Pancreas (tissue), 10 donors: ENCODE data around the gene EIF3L. TPM values are rescaled to one million over a fixed set of nuclear protein-coding genes. Genes with fewer than 3 reads are reported as not detected.

Experiments
- ATAC-seq, 4 donors: fragments of 200-7000 bp; cut with Tn5 transposase; one replicate each; pipeline versions ENCODE4 v1.8.0 to v1.9.1; 2020; ENCODE audit warnings: mild to moderate bottlenecking in 4 of 4, moderate library complexity in 4 of 4
- DNase-seq, 6 donors: peaks; one replicate each; pipeline ENCODE4 v3.0.0-alpha.2; 2020
- FAIRE-seq: peaks from 2 replicates; lab custom pipeline; 2012; peaks lifted over from hg19 to GRCh38; lab: Jason Lieb, UNC
- H3K27ac ChIP-seq, 4 donors: fragments of 200-600 bp; sonication (generic); 1 replicate in 3 of 4; 2 replicates in 1 of 4; pipeline versions ENCODE4 v1.5.0 to v1.8.0; 2020
- H3K27me3 ChIP-seq, 4 donors: fragments of 200-600 bp; one replicate each; pipeline ENCODE4 v1.8.0; 2021
- H3K36me3 ChIP-seq, 3 donors: fragments of 200-600 bp; sonication (generic) in 1 of 3; one replicate each; pipeline versions ENCODE4 v1.5.0 to v1.8.0; 2020 to 2021
- H3K4me1 ChIP-seq, 3 donors: fragments of 200-600 bp; one replicate each; pipeline ENCODE4 v1.8.0; 2021
- H3K4me3 ChIP-seq, 4 donors: fragments of 200-600 bp; sonication (generic) in 2 of 4; one replicate each; pipeline versions ENCODE4 v1.5.0 to v1.8.0; 2020 to 2021
- H3K9me3 ChIP-seq, 4 donors: fragments of 200-600 bp; one replicate each; pipeline ENCODE4 v1.8.0; 2021
- WGBS, 2 donors: extraction: QIAGEN DNeasy Blood & Tissue Kit; methylation state at CpG; one replicate each; pipeline ENCODE4 v1.1.7; 2013; 5-methylcytosine and 5-hydroxymethylcytosine counted together
- intact Hi-C, 3 donors: fragments of 100-400 bp; cut with DNase I; formaldehyde crosslinking; loops; one replicate each; pipeline versions ENCODE4 v1.11.1 to v1.14.2; 2022
- polyA plus RNA-seq, 2 donors: library from polyadenylated mRNA; stranded (reverse); fragments of 200-250 nt; gene quantifications; one replicate each; pipeline ENCODE4 v1.2.3, GENCODE V29; 2013
- total RNA-seq, 6 donors: library from RNA; stranded (reverse); fragmentation: NEBNext Ultra II Directional in 4 of 6; extraction: Animal tissue kit (Norgen Biotek cat#: 25700) in 4 of 6; gene quantifications; one replicate each; pipeline versions ENCODE4 v1.2.1 to v1.2.4, GENCODE V29; 2021 to 2023
- TF ChIP-seq, protein P1 (sequence below), 4 donors: fragments of 200-600 bp; sonication (generic) in 3 of 4; IDR thresholded peaks; one replicate each; pipeline versions ENCODE4 v1.5.0 to v1.8.0; 2021; ENCODE audit warnings: antibody characterized with exemption in 4 of 4
- donor health status: healthy with polysubstance abuse.
- donor health status: DM: no; HTN: no; CAD: no; lungs with moderate emphysema.
- donor health status: DM: no; HTN: no; CAD: no.
- donor health status: control.
- donor health status: control.
- donor health status: Bipolar disorder and iron deficiency.
- donor health status: DM: yes; HTN: yes; CAD: no.
- donor health status: DM: no; HTN: no; CAD: no.
- donor health status: DM: no; HTN: no; CAD: no.
- donor health status: DM: yes; HTN: yes; CAD: no.

Gene EIF3L
- total and polyA plus RNA-seq, 8 donors: 162 to 412 (median 338) TPM

GRCh38 chr22:37806409-37807333 lies 42.5 kb upstream of the EIF3L start:
- TF ChIP-seq, protein P1, sequence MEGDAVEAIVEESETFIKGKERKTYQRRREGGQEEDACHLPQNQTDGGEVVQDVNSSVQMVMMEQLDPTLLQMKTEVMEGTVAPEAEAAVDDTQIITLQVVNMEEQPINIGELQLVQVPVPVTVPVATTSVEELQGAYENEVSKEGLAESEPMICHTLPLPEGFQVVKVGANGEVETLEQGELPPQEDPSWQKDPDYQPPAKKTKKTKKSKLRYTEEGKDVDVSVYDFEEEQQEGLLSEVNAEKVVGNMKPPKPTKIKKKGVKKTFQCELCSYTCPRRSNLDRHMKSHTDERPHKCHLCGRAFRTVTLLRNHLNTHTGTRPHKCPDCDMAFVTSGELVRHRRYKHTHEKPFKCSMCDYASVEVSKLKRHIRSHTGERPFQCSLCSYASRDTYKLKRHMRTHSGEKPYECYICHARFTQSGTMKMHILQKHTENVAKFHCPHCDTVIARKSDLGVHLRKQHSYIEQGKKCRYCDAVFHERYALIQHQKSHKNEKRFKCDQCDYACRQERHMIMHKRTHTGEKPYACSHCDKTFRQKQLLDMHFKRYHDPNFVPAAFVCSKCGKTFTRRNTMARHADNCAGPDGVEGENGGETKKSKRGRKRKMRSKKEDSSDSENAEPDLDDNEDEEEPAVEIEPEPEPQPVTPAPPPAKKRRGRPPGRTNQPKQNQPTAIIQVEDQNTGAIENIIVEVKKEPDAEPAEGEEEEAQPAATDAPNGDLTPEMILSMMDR (IDR thresholded peaks at IDR 0.05): no peak
- whole genome bisulfite sequencing, 2 donors: 0% methylated on average over 19 of the region's 19 CpGs
- no peaks in the 10 kb centered on the region for H3K27me3 ChIP-seq
- H3K4me3 ChIP-seq: peak overlapping the region; percentile 40 to 73 (median 50)
- H3K27ac ChIP-seq: peak overlapping the region in 3 of 4 donors; percentile 51 to 91 (median 91)
- DNase-seq (peak in 2 of 6 donors; percentile 36 to 51), ATAC-seq (peak in 2 of 4 donors; percentile 4 to 6), FAIRE-seq (no peak)
- no peaks in the 10 kb centered on the region for H3K36me3 ChIP-seq
- no peaks in the 10 kb centered on the region for H3K9me3 ChIP-seq
- H3K4me1 ChIP-seq: peaks cover 0 to 18% (median 3%) of the 10 kb centered on the region in 3 donors
- intact Hi-C loops: no loop called here

DNA sequence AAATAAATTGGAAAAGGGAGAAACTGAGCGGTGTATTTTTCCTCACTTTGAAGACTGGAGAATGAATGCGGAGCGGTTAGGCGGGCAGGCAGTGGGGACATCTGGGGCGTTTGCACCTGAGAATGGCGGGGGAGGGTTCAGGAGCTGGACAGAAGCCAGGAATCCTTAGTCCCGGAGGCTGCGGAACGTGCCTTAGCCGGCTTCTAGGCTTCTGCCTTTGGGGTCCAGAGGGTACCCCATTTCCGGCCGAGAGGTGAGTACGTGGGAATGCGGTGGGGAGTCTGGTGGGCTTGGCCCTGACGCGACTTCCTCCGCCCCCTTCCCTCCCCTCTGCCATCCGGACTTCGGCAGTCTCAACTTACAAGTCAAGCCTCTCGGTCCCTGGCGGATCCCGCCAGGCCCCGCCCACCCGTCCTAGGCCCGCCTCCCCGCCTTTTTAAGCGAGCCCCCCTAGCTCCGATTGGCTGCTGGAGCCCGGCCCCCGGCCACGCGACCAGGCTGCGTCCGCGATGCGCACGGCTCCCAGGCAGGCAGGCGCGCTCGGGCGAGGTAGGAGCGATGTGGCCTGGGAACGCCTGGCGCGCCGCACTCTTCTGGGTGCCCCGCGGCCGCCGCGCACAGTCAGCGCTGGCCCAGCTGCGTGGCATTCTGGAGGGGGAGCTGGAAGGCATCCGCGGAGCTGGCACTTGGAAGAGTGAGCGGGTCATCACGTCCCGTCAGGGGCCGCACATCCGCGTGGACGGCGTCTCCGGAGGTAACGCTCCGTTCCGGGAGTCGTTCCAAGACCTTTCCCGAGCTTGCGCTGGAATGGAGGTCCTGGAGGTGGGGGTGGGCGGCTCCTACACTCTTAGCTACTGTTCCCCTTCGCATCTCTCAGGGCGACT lies 41.6 kb upstream of the EIF3L start, which contains the start of gene GCAT:
Gene GCAT (plus strand): TSS at position 525 of the 884 bp plus-strand sequence. CDS start 34 bp downstream, at position 559.
- intact Hi-C loops: no loop called here
- Histone ChIP-seq H3K4me1 (peaks cover 0 to 18% (median 3%) of the 10 kb centered on the region in 3 donors), H3K27ac (peak within 1 kb of the TSS; percentile 64 to 91 (median 78)), H3K27me3 (no peaks in the 10 kb centered on the region), H3K36me3 (no peaks in the 10 kb centered on the region), H3K9me3 (no peaks in the 10 kb centered on the region), H3K4me3 (peak within 1 kb of the TSS; percentile 40 to 73 (median 50))
- ATAC-seq: peak; percentile 73 to 84 (median 78)
- peak; percentile 97 to 98 (median 97) for DNase-seq
- FAIRE-seq: no peak
- TF ChIP-seq, protein P1 (IDR thresholded peaks at IDR 0.05): no peak
- WGBS, 2 donors: 0% methylated on average over 72 to 73 of the region's 73 CpGs

GRCh38 chr22:37808294-37808657 lies 40.9 kb upstream of the EIF3L start:
- DNase-seq: peak in 2 of 6 donors; percentile 38 to 43
- ATAC-seq: no peak
- WGBS, 2 donors: 3 to 5% methylated on average over 8 of the region's 8 CpGs
- TF ChIP-seq, protein P1 (IDR thresholded peaks at IDR 0.05): no peak
- Histone ChIP-seq H3K4me1 (peaks cover 0 to 18% (median 3%) of the 10 kb centered on the region in 3 donors), H3K36me3 (no peaks in the 10 kb centered on the region), H3K27me3 (no peaks in the 10 kb centered on the region), H3K4me3 (peak overlapping the region; percentile 40 to 73 (median 50)), H3K9me3 (no peaks in the 10 kb centered on the region), H3K27ac (peak overlapping the region; percentile 64 to 91 (median 78))
- FAIRE-seq: no peak
- intact Hi-C loops: no loop called here

- 38 to 44% methylated on average over 5 of the region's 5 CpGs for WGBS, 2 donors
- ATAC-seq (peak; percentile 31 to 60 (median 46)), DNase-seq (peak; percentile 74 to 92 (median 88)), FAIRE-seq (no peak)
- TF ChIP-seq, protein P1 (IDR thresholded peaks at IDR 0.05): no peak
- Histone ChIP-seq H3K4me1 (peaks cover 0 to 18% (median 3%) of the 10 kb centered on the region in 3 donors), H3K27ac (peak overlapping the region in 3 of 4 donors; percentile 38 to 91 (median 91)), H3K9me3 (no peaks in the 10 kb centered on the region), H3K4me3 (peak overlapping the region in 2 of 4 donors; percentile 43 to 73), H3K27me3 (no peaks in the 10 kb centered on the region), H3K36me3 (peaks cover 0 to 3% (median 1%) of the 10 kb centered on the region in 3 donors)
- intact Hi-C loops: loop anchor here in 2 of 3 donors (10.0 kb wide), 2 partner anchors 125 to 155 kb away; no protein-coding TSS in a partner anchor
Observed at GRCh38 chr22:37809672-37810333, 39.4 kb upstream of the EIF3L start.
